ENCODE results near the gene FAM184B.

- TF ChIP-seq POLR2A (IDR thresholded peaks at IDR 0.05) (no peak), CTCF (IDR thresholded peaks at IDR 0.05) (no peak), POLR2AphosphoS5 (IDR thresholded peaks at IDR 0.05; ENCODE audit: insufficient read depth in 1 of 2, low read depth in 1 of 2) (no peak)
Observed at GRCh38 chr4:17757621-17758020, 23.8 kb downstream of the FAM184B start.

All from vagina (tissue), 2 donors.